ENCODE results near the gene FGGY.
"Not testable (repeated sequence)": the region's sequence is repeated elsewhere in the genome, so short reads cannot be mapped to it uniquely, and the experiment has no call there.

The FGGY gene

GRCh38 chr1:59528471-59528870, 231.6 kb downstream of the FGGY start:
- Histone ChIP-seq H3K4me3 (ENCODE audit: low read depth in 1 of 2, low read length in 2 of 2) (no peak overlapping the region), H3K27me3 (ENCODE audit: control insufficient read depth in 1 of 2, insufficient read depth in 2 of 2, low read length in 2 of 2) (no peaks in the 10 kb centered on the region), H3K36me3 (ENCODE audit: insufficient read depth, low read length) (no peaks in the 10 kb centered on the region), H3K27ac (ENCODE audit: low read depth, low read length) (no peak overlapping the region), H3K4me1 (ENCODE audit: insufficient read depth, low read length) (no peaks in the 10 kb centered on the region), H3K9ac (ENCODE audit: low read length) (no peak overlapping the region), H3K9me3 (ENCODE audit: low read length) (no peaks in the 10 kb centered on the region)

GRCh38 chr1:59528900-59529299, 232.0 kb downstream of the FGGY start:
- no peaks in the 10 kb centered on the region for H3K36me3 ChIP-seq (ENCODE audit: insufficient read depth, low read length)

GRCh38 chr1:59530119-59530518, 233.2 kb downstream of the FGGY start:
- Histone ChIP-seq H3K4me1 (ENCODE audit: insufficient read depth, low read length) (no peaks in the 10 kb centered on the region), H3K36me3 (ENCODE audit: insufficient read depth, low read length) (no peaks in the 10 kb centered on the region), H3K9me3 (ENCODE audit: low read length) (no peaks in the 10 kb centered on the region), H3K27me3 (ENCODE audit: control insufficient read depth in 1 of 2, insufficient read depth in 2 of 2, low read length in 2 of 2) (no peaks in the 10 kb centered on the region), H3K9ac (ENCODE audit: low read length) (no peak overlapping the region), H3K27ac (ENCODE audit: low read depth, low read length) (no peak overlapping the region), H3K4me3 (ENCODE audit: low read depth in 1 of 2, low read length in 2 of 2) (no peak overlapping the region)

More at GRCh38 chr1:59528900-59529299, 232.0 kb downstream of the FGGY start:
- H3K9ac ChIP-seq (ENCODE audit: low read length) = no peak overlapping the region
- H3K9me3 ChIP-seq (ENCODE audit: low read length) = no peaks in the 10 kb centered on the region
- H3K27me3 ChIP-seq (ENCODE audit: control insufficient read depth in 1 of 2, insufficient read depth in 2 of 2, low read length in 2 of 2) = no peaks in the 10 kb centered on the region
- no peak overlapping the region for H3K4me3 ChIP-seq (ENCODE audit: low read depth in 1 of 2, low read length in 2 of 2)
- H3K27ac ChIP-seq (ENCODE audit: low read depth, low read length) = no peak overlapping the region
- no peaks in the 10 kb centered on the region for H3K4me1 ChIP-seq (ENCODE audit: insufficient read depth, low read length)

- Histone ChIP-seq H3K27ac (ENCODE audit: low read depth, low read length) (no peak overlapping the region), H3K9me3 (ENCODE audit: low read length) (no peaks in the 10 kb centered on the region), H3K4me3 (ENCODE audit: low read depth in 1 of 2, low read length in 2 of 2) (no peak overlapping the region), H3K36me3 (ENCODE audit: insufficient read depth, low read length) (no peaks in the 10 kb centered on the region), H3K27me3 (ENCODE audit: control insufficient read depth in 1 of 2, insufficient read depth in 2 of 2, low read length in 2 of 2) (no peaks in the 10 kb centered on the region), H3K9ac (ENCODE audit: low read length) (no peak overlapping the region), H3K4me1 (ENCODE audit: insufficient read depth, low read length) (no peaks in the 10 kb centered on the region)
These were observed 235.2 kb downstream of the FGGY start for GRCh38 chr1:59532102-59532501.

GRCh38 chr1:59538476-59538875, 241.6 kb downstream of the FGGY start:
- H3K4me3 ChIP-seq (ENCODE audit: low read depth in 1 of 2, low read length in 2 of 2); H3K27me3 ChIP-seq (ENCODE audit: control insufficient read depth in 1 of 2, insufficient read depth in 2 of 2, low read length in 2 of 2); H3K4me1 ChIP-seq (ENCODE audit: insufficient read depth, low read length); H3K9ac ChIP-seq (ENCODE audit: low read length); H3K36me3 ChIP-seq (ENCODE audit: insufficient read depth, low read length); H3K27ac ChIP-seq (ENCODE audit: low read depth, low read length); H3K9me3 ChIP-seq (ENCODE audit: low read length): not testable (repeated sequence)

- H3K27ac ChIP-seq (ENCODE audit: low read depth, low read length) = no peak overlapping the region
- no peaks in the 10 kb centered on the region for H3K9me3 ChIP-seq (ENCODE audit: low read length)
- H3K4me1 ChIP-seq (ENCODE audit: insufficient read depth, low read length) = no peaks in the 10 kb centered on the region
- H3K9ac ChIP-seq (ENCODE audit: low read length) = no peak overlapping the region
- no peak overlapping the region for H3K4me3 ChIP-seq (ENCODE audit: low read depth in 1 of 2, low read length in 2 of 2)
- no peaks in the 10 kb centered on the region for H3K36me3 ChIP-seq (ENCODE audit: insufficient read depth, low read length)
- H3K27me3 ChIP-seq (ENCODE audit: control insufficient read depth in 1 of 2, insufficient read depth in 2 of 2, low read length in 2 of 2) = no peaks in the 10 kb centered on the region
These were observed 243.2 kb downstream of the FGGY start for GRCh38 chr1:59539961-59540681.

GRCh38 chr1:59541161-59541560, 244.3 kb downstream of the FGGY start:
- H3K27ac ChIP-seq (ENCODE audit: low read depth, low read length) = no peak overlapping the region

GRCh38 chr1:59541891-59542290, 245.0 kb downstream of the FGGY start:
- H3K27ac ChIP-seq (ENCODE audit: low read depth, low read length) = no peak overlapping the region
- H3K4me1 ChIP-seq (ENCODE audit: insufficient read depth, low read length) = no peaks in the 10 kb centered on the region

More at GRCh38 chr1:59541161-59541560, 244.3 kb downstream of the FGGY start:
- Histone ChIP-seq H3K36me3 (ENCODE audit: insufficient read depth, low read length) (no peaks in the 10 kb centered on the region), H3K27me3 (ENCODE audit: control insufficient read depth in 1 of 2, insufficient read depth in 2 of 2, low read length in 2 of 2) (no peaks in the 10 kb centered on the region), H3K9me3 (ENCODE audit: low read length) (no peaks in the 10 kb centered on the region), H3K4me3 (ENCODE audit: low read depth in 1 of 2, low read length in 2 of 2) (no peak overlapping the region), H3K4me1 (ENCODE audit: insufficient read depth, low read length) (no peaks in the 10 kb centered on the region), H3K9ac (ENCODE audit: low read length) (no peak overlapping the region)

GRCh38 chr1:59543211-59543668, 246.3 kb downstream of the FGGY start:
- no peaks in the 10 kb centered on the region for H3K36me3 ChIP-seq (ENCODE audit: insufficient read depth, low read length)
- no peak overlapping the region for H3K4me3 ChIP-seq (ENCODE audit: low read depth in 1 of 2, low read length in 2 of 2)
- H3K9ac ChIP-seq (ENCODE audit: low read length) = no peak overlapping the region
- no peaks in the 10 kb centered on the region for H3K4me1 ChIP-seq (ENCODE audit: insufficient read depth, low read length)
- no peaks in the 10 kb centered on the region for H3K9me3 ChIP-seq (ENCODE audit: low read length)
- no peaks in the 10 kb centered on the region for H3K27me3 ChIP-seq (ENCODE audit: control insufficient read depth in 1 of 2, insufficient read depth in 2 of 2, low read length in 2 of 2)
- no peak overlapping the region for H3K27ac ChIP-seq (ENCODE audit: low read depth, low read length)

More at GRCh38 chr1:59541891-59542290, 245.0 kb downstream of the FGGY start:
- H3K4me3 ChIP-seq (ENCODE audit: low read depth in 1 of 2, low read length in 2 of 2) = no peak overlapping the region
- no peak overlapping the region for H3K9ac ChIP-seq (ENCODE audit: low read length)
- no peaks in the 10 kb centered on the region for H3K27me3 ChIP-seq (ENCODE audit: control insufficient read depth in 1 of 2, insufficient read depth in 2 of 2, low read length in 2 of 2)
- no peaks in the 10 kb centered on the region for H3K36me3 ChIP-seq (ENCODE audit: insufficient read depth, low read length)
- H3K9me3 ChIP-seq (ENCODE audit: low read length) = no peaks in the 10 kb centered on the region

GRCh38 chr1:59544615-59545293, 247.9 kb downstream of the FGGY start:
- Histone ChIP-seq H3K27me3 (ENCODE audit: control insufficient read depth in 1 of 2, insufficient read depth in 2 of 2, low read length in 2 of 2) (no peaks in the 10 kb centered on the region), H3K36me3 (ENCODE audit: insufficient read depth, low read length) (no peaks in the 10 kb centered on the region), H3K9ac (ENCODE audit: low read length) (no peak overlapping the region), H3K4me1 (ENCODE audit: insufficient read depth, low read length) (peaks cover under 1% of the 10 kb centered on the region), H3K4me3 (ENCODE audit: low read depth in 1 of 2, low read length in 2 of 2) (no peak overlapping the region), H3K9me3 (ENCODE audit: low read length) (no peaks in the 10 kb centered on the region), H3K27ac (ENCODE audit: low read depth, low read length) (no peak overlapping the region)

GRCh38 chr1:59545830-59546229, 248.9 kb downstream of the FGGY start:
- H3K9me3 ChIP-seq (ENCODE audit: low read length) = no peaks in the 10 kb centered on the region
- H3K4me3 ChIP-seq (ENCODE audit: low read depth in 1 of 2, low read length in 2 of 2) = no peak overlapping the region
- H3K36me3 ChIP-seq (ENCODE audit: insufficient read depth, low read length) = no peaks in the 10 kb centered on the region
- H3K9ac ChIP-seq (ENCODE audit: low read length) = no peak overlapping the region
- no peak overlapping the region for H3K27ac ChIP-seq (ENCODE audit: low read depth, low read length)
- H3K4me1 ChIP-seq (ENCODE audit: insufficient read depth, low read length) = peaks cover 8% of the 10 kb centered on the region
- no peaks in the 10 kb centered on the region for H3K27me3 ChIP-seq (ENCODE audit: control insufficient read depth in 1 of 2, insufficient read depth in 2 of 2, low read length in 2 of 2)

All from muscle layer of colon (tissue), 2 donors.